Spinal cord (tissue), 10 donors: ENCODE data around the gene FIBP. TPM values are rescaled to one million over a fixed set of nuclear protein-coding genes. Genes with fewer than 3 reads are reported as not detected.
"Not testable (repeated sequence)": the region's sequence is repeated elsewhere in the genome, so short reads cannot be mapped to it uniquely, and the experiment has no call there.

Experiments used
- DNase-seq, 6 donors: peaks; one replicate each; pipeline versions ENCODE4 v3.0.0 to v3.0.0-alpha.2; 2013 to 2015; ENCODE audit warnings: low spot score in 6 of 6, low read depth in 4 of 6
- H3K27ac ChIP-seq: one replicate; pipeline ENCODE4 v1.5.1; 2013; ENCODE audit warnings: low read depth, low read length, control low read depth
- H3K27me3 ChIP-seq: one replicate; pipeline ENCODE4 v1.6.1; 2013; ENCODE audit warnings: low read length; ENCODE audit not compliant: control insufficient read depth, insufficient read depth
- H3K36me3 ChIP-seq: one replicate; pipeline ENCODE4 v1.6.1; 2013; ENCODE audit warnings: low read length; ENCODE audit not compliant: control insufficient read depth, insufficient read depth
- H3K4me1 ChIP-seq: one replicate; pipeline ENCODE4 v1.6.1; 2013; ENCODE audit warnings: low read length; ENCODE audit not compliant: control insufficient read depth, insufficient read depth
- H3K4me3 ChIP-seq: one replicate; pipeline ENCODE4 v1.5.1; 2013; ENCODE audit warnings: low read depth, low read length, control low read depth
- H3K9me3 ChIP-seq: one replicate; pipeline ENCODE4 v1.6.1; 2013; ENCODE audit warnings: low read length; ENCODE audit not compliant: control insufficient read depth, insufficient read depth
- WGBS: methylation state at CpG from one replicate; pipeline ENCODE4 v1.1.5; 2013; ENCODE audit warnings: missing lambda C conversion rate; ENCODE audit not compliant: insufficient coverage; 5-methylcytosine and 5-hydroxymethylcytosine counted together
- polyA plus RNA-seq, 2 donors: library from polyadenylated mRNA; unstranded; fragments of 120-200 nt; gene quantifications; one replicate each; pipeline ENCODE4 v1.2.1, GENCODE V29; 2013; ENCODE audit not compliant: insufficient read length in 2 of 2
- total RNA-seq, 2 donors: library from RNA; depleted of rRNA in 1 of 2; stranded (reverse); fragments of 120-200 nt in 1 of 2; fragments of >200 nt in 1 of 2; gene quantifications; one replicate each; pipeline versions ENCODE4 v1.2.3 to v1.2.4, GENCODE V29; 2013 to 2014
- donor health status: healthy.

Gene FIBP
- total and polyA plus RNA-seq, 4 donors, result 79.4 to 158 (median 141) TPM

DNA sequence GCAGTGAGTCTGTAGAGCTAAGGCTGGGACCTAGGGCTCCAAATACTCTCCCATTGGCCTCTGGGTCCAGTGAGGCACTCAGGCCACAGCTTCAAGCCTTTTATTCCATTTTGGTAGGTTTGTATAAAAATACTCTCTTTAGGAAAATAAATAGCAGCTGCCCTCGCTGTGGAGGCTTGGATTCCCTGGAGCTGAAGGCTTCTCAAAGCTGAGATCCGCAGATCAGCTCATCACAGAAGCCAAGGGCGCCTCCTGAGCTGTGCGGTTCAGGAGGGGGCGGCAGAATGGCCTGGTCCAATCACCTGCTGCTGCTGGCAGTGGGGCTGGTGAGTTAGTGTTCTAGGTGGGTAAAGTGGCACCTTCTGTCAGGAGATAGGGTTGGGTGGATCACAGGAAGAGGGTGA, 3.9 kb upstream of the FIBP start:
- peak overlapping the region; percentile 60 for H3K4me3 ChIP-seq
- peaks cover 58% of the 10 kb centered on the region for H3K4me1 ChIP-seq
- not testable (repeated sequence) for H3K36me3 ChIP-seq, H3K9me3 ChIP-seq, DNase-seq
- WGBS, result 55% methylated on average over 5 of the region's 5 CpGs
- peak overlapping the region; percentile 69 for H3K27ac ChIP-seq
- H3K27me3 ChIP-seq, result peaks cover 12% of the 10 kb centered on the region

DNA sequence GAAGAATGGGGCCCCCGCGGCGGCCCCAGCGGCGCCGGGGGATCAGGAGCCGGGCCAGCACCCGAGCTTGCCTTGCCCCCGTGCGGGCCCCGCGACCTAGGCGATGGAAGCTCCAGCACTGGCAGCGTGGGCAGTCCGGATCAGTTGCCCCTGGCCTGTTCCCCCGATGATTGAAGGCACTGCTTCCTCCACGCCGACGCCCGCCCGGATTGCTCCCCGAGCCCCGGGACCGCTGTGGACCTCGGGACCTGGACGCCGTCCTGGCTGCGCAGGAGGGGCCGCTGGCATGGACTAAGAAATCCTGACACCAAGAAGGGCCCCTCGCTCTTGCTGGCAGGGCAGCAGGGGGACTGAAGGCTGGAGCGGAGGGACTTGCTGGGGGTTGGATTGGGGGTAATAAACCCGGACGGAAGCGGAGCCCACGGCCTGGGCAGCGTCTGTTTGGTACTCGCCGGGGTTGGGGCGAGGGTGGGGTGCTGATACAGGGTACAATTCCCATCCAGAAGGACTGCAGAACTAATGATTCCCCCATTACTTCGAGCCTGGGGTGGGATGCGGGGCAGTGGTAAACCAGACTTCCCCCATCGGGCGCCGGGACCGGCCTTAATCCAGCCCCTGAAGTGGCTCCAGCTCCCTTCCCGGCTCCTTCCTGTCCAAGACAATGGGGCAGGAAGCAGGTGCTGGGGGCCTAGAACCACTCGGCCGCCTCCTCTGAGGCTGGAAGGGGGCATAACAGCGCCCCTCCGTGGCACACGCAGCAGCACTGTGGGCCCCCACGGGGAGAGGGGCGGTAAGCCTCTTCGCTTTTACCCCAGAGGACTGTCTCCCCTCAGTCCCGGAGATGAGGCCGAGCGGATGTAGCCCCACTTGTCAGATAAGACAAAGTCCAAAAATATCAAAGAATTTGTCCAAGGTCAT, 3.2 kb upstream of the FIBP start:
- WGBS, result 3% methylated on average over 53 of the region's 57 CpGs

DNA sequence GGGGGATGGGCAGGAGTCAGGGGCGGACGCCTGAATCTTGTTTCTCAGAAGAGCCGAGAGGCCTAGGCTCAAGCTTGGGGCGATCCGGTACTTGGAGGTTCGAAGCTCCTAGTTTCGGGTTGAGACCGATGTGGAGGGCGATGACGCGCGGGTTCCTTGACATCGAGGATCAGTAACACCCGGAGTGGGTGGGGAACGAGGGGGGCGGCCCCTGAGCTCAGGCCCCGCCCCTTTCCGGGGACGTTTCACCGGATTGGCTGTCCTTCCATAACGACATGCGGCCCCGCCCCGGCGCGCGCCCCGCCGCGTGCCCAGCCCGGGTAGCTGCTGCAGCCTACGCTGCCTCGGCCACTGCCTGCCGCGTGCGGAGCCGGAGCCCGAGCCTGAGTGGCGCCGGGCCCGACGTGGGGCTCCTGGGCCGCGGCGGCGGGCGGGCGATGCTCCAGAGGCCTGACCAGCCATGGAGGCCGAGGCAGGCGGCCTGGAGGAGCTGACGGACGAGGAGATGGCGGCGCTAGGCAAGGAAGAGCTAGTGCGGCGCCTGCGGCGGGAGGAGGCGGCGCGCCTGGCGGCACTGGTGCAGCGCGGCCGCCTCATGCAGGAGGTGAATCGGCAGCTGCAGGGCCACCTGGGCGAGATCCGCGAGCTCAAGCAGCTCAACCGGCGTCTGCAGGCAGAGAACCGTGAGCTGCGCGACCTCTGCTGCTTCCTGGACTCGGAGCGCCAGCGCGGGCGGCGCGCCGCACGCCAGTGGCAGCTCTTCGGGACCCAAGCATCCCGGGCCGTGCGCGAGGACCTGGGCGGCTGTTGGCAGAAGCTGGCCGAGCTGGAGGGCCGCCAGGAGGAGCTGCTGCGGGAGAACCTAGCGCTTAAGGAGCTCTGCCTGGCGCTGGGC, 2.3 kb upstream of the FIBP start, which contains the start of gene CCDC85B:
TSS of gene CCDC85B (plus strand) at position 350 of the 895 bp plus-strand sequence. CDS start at position 461, 111 bp downstream.
- under 1% methylated on average over 94 of the region's 94 CpGs for WGBS
- peaks cover 19% of the 10 kb centered on the region for H3K36me3 ChIP-seq
- peak within 1 kb of the TSS; percentile 95 for H3K27ac ChIP-seq
- DNase-seq, result peak; percentile 81 to 99 (median 94)
- peaks cover 1% of the 10 kb centered on the region for H3K27me3 ChIP-seq
- H3K9me3 ChIP-seq, result no peaks in the 10 kb centered on the region
- H3K4me3 ChIP-seq, result peak within 1 kb of the TSS; percentile 60
- H3K4me1 ChIP-seq, result peaks cover 62% of the 10 kb centered on the region

More for the DNA sequence above, 3.2 kb upstream of the FIBP start:
- H3K36me3 ChIP-seq, result peaks cover 12% of the 10 kb centered on the region
- H3K4me3 ChIP-seq, result peak overlapping the region; percentile 60
- peak overlapping the region; percentile 69 for H3K27ac ChIP-seq
- H3K9me3 ChIP-seq, result no peaks in the 10 kb centered on the region
- peaks cover 5% of the 10 kb centered on the region for H3K27me3 ChIP-seq
- peaks cover 62% of the 10 kb centered on the region for H3K4me1 ChIP-seq
- DNase-seq, result peak in 1 of 6 donors; percentile 36

DNA sequence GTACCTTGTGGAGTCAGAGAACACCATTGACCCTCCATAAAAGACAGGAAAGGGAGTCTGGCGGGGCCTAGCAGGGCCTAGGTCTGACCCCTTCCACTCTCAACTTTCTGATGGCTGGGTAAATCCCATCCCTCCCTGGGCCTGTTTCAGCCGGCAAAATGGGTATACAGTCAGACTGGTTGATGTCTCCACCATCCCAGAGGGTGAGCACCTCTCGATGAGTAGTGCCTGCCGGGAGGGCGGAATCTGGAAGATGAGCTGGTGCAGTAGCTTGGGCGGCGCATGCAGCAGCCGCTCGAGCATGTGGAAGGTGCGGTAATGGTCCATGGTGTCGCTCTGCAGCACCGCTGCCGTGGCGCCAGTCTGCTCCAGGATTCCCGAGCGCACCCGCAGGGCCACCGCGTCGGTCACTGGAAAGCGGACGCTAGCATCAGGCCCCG, 528 bp downstream of the FIBP start:
- peaks cover 59% of the 10 kb centered on the region for H3K4me1 ChIP-seq
- under 1% methylated on average over 22 of the region's 23 CpGs for WGBS
- H3K4me3 ChIP-seq, result peak overlapping the region; percentile 95
- peak overlapping the region; percentile 95 for H3K27ac ChIP-seq
- DNase-seq, result no peak
- H3K36me3 ChIP-seq, result peaks cover 48% of the 10 kb centered on the region
- H3K9me3 ChIP-seq, result no peaks in the 10 kb centered on the region
- H3K27me3 ChIP-seq, result no peaks in the 10 kb centered on the region

DNA sequence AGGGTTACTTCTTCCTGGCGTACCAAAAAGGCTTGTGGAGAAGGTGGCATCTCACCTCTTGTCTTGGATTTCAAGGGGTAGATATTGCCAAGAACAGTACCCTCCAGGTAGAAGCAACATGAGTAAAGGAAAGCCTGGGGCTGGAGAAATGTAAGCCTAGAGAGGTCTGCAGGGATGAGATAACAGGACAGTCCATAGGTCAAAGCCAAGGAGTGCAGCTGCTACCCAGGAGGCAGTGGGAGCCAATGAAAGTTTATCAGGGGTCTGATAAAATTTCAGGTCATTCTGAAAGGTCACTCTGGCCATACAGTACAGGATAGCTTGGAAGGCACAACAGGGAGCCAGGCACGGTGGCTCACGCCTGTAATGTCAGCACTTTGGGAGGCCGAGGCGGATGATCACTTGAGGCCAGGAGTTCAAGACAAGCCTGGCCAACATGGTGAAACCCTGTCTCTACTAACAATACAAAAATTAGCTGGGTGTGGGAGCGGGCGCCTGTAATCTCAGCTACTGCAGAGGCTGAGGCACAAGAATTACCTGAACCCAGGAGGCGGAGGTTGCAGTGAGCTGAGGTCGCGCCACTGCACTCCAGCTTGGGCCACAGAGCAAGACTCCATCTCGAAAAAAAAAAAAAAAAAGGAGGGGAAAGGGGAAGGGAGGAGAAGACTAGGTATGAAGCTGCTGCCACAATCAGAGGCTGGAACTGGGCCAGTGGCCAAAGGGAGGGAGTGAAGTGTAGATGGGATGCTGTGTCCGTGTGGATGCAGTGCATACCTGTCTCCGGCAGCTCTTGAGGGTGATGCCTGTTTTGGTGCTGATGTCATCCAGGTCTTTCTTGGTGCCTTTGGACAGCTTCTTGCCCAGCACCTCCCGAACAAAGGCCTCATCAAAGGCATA, 1.2 kb downstream of the FIBP start:
- 83% methylated on average over 13 of the region's 14 CpGs for WGBS
- peaks cover 52% of the 10 kb centered on the region for H3K4me1 ChIP-seq
- peaks cover 54% of the 10 kb centered on the region for H3K36me3 ChIP-seq
- H3K4me3 ChIP-seq, result peak overlapping the region; percentile 95
- DNase-seq, result no peak
- no peak overlapping the region for H3K27ac ChIP-seq
- no peaks in the 10 kb centered on the region for H3K27me3 ChIP-seq
- H3K9me3 ChIP-seq, result no peaks in the 10 kb centered on the region

DNA sequence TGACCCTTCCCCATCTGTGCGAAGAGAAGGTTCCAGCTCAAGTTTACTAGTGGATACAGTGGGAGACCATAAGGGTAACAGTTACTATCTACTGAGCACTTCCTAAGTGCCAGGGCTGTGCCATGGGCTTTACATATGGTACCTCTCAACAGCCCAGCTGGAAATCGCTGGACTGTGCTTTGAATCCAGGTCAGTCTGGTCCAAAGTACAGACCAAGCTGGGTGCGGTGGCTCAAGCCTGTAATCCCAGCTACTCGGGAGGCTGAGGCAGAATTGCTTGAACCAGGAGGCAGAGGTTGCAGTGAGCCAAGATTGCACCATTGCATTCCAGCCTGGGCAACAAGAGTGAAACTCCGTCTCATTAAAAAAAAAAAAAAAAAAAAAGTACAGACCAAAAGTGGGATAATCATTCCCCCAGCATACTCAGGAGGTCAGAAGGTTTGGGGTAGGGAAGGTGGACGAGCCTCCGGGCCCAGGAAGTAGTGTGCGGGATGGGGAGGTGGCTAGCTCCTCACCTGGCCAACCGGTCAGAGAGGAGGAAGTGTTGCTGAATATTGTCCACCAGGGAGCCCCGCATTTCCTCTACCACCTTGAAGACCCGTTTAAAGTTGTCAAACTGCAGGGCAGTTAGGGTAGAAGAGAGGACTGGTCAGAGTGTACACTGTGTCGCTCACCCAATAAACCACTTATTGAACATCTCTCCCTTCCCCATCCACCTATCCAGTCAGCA, 2.3 kb downstream of the FIBP start:
- H3K4me3 ChIP-seq, result no peak overlapping the region
- H3K9me3 ChIP-seq, result no peaks in the 10 kb centered on the region
- 100% methylated on average over 3 of the region's 12 CpGs for WGBS
- peaks cover 63% of the 10 kb centered on the region for H3K36me3 ChIP-seq
- H3K27me3 ChIP-seq, result no peaks in the 10 kb centered on the region
- no peak overlapping the region for H3K27ac ChIP-seq
- peaks cover 41% of the 10 kb centered on the region for H3K4me1 ChIP-seq
- DNase-seq, result no peak

DNA sequence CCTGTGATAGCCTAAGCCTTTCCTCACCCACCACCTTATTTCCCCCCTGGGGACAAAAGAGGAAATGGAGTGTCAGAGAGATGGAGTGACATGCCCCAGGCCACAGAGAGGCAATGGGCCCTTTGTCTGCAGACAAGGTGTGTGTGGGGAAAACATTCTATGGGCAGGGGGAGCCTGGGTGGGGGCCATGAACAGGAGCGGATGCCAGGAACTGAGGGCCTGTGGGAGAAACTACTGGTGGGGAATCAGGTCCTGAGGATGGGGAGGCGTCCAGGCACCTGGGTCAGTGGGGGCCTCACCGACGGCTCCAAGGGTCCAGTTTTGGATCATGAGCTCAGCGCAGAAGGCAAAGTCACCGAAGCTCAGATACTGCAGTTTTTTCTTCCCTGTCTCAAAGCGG, 3.0 kb downstream of the FIBP start:
- DNase-seq, result no peak
- Histone ChIP-seq H3K36me3 (peaks cover 65% of the 10 kb centered on the region), H3K27ac (no peak overlapping the region), H3K4me1 (peaks cover 40% of the 10 kb centered on the region), H3K27me3 (no peaks in the 10 kb centered on the region), H3K9me3 (no peaks in the 10 kb centered on the region), H3K4me3 (no peak overlapping the region)
- 92% methylated on average over 7 of the region's 7 CpGs for WGBS

DNA sequence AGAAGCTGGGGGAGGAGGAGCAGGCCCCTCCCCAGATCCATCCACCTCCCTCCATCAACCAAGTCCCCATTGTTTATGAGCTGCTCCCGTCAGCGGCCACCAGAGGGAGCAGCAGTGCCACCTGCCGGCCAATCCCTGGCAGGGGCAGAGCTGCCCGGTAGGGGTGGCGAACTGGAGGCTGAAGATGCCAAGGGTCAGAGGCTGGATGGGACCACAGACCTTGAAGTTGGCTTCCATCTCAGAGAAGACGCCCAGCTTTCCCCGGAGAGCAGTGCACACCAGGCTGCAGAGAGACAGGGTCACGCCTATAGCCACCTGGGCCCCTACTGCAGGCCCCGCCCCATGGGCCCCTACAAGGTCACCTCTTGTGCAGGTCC, 3.6 kb downstream of the FIBP start:
- Histone ChIP-seq H3K4me1 (peaks cover 36% of the 10 kb centered on the region), H3K36me3 (peaks cover 65% of the 10 kb centered on the region), H3K27me3 (no peaks in the 10 kb centered on the region), H3K4me3 (no peak overlapping the region), H3K27ac (no peak overlapping the region), H3K9me3 (no peaks in the 10 kb centered on the region)
- 25% methylated on average over 9 of the region's 9 CpGs for WGBS
- DNase-seq, result peak in 3 of 6 donors; percentile 52 to 84 (median 81)
